ENCODE measurements around the gene SIRT6.

- TF ChIP-seq, protein P1, sequence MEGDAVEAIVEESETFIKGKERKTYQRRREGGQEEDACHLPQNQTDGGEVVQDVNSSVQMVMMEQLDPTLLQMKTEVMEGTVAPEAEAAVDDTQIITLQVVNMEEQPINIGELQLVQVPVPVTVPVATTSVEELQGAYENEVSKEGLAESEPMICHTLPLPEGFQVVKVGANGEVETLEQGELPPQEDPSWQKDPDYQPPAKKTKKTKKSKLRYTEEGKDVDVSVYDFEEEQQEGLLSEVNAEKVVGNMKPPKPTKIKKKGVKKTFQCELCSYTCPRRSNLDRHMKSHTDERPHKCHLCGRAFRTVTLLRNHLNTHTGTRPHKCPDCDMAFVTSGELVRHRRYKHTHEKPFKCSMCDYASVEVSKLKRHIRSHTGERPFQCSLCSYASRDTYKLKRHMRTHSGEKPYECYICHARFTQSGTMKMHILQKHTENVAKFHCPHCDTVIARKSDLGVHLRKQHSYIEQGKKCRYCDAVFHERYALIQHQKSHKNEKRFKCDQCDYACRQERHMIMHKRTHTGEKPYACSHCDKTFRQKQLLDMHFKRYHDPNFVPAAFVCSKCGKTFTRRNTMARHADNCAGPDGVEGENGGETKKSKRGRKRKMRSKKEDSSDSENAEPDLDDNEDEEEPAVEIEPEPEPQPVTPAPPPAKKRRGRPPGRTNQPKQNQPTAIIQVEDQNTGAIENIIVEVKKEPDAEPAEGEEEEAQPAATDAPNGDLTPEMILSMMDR (conservative IDR thresholded peaks at IDR 0.05), result no peak
- TF ChIP-seq ZFX (IDR thresholded peaks at IDR 0.05), result no peak
These were observed 24.6 kb upstream of the SIRT6 start for GRCh38 chr19:4206818-4207484.

All from C4-2B (cell line).